Suppressor macrophage (primary cell): ENCODE results near the gene HEG1.

Source experiments
- DNase-seq, 4 experiments: peaks; one replicate each; pipeline ENCODE4 v3.0.0-alpha.2; 2020 to 2022

HEG1 gene

GRCh38 chr3:125010393-125010792 is 45.4 kb downstream of the HEG1 start:
- DNase-seq = no peak

- no peak for DNase-seq
Observed at GRCh38 chr3:125008766-125009165, 47.0 kb downstream of the HEG1 start.

DNA sequence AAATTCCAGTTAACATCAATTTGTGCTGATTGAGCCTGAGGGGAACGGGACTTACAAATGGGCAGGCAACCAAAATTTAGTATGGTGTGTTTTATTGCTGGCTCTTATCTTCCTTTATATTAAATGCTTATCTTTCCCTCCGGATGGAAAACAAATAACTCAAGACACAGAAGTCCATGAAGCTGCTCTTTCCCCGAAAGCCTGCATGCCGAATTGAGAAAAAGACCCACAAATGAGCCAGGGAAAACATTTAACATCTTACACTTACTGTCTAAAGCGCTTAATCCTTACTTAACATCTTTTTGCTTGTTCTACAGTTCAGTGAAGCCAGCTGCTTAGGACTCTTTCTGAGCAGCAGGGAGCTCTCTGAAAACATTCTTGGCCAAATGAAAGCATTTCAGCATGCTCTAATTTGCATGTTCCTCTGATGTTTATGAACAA is 49.5 kb downstream of the HEG1 start:
- DNase-seq = no peak

DNA sequence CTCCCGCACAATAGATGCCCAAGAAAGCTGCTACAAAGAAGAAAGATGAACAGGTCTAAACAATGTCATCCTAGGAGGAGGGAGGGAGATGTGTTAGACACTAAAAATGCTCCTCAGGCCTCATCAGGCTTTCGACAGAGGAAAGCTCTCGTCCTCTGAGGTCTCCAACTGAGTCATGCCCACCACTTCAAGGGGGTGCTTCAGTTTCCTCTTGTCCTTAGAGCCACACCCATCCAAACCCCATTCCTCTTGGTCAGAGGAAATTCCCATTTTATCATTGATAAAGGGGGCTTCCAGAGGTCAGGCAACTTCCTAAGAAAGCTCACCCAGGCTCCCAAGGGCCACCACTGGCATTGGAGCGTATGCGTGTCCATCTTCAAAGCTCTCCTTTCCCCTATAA is 50.1 kb downstream of the HEG1 start:
- no peak for DNase-seq

DNA sequence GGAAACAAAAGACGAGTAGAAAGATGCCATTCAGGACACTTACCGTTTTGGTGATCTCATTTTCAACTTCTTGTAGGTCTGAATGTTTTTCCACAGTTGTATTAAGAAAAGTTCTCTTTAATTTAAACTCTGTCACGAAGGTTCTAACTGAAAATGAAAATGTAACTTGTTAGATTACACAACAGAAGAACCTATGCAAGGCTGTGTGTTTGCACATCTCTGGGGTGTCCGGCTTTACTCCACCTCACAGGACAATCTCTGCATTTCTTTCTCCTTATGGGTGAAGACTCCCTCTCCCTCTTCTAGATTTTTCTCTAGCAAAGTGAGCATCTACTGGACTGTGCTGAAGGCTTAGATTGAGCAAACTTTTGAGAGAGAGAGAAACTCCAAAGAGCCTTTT is 50.6 kb downstream of the HEG1 start:
- DNase-seq = no peak

- DNase-seq = no peak
Observed at GRCh38 chr3:125003859-125004595, 51.8 kb downstream of the HEG1 start.

DNA sequence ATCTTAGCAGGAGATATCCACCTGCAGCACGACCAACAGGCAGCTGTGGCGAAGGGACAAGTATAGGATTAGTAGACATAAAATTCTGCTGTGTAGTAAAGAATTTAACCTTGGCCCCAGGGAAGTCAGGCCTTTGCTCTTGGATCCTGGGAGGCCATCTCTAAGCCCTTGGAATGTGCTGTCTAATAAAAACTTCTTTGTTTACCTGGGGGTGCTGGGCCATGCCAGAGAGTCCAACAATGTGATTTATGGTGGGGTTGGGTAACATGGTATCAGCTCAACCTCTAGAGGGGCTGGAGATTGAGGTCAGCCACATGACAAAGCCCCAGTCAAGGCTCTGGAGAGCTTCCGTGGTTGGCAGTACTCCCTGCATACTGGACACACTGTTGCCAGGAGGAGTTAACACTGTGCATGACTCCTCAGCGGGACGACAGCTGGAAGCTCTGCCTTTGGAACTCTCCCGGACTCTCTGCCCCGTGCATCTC is 52.4 kb downstream of the HEG1 start:
- DNase-seq = no peak

DNA sequence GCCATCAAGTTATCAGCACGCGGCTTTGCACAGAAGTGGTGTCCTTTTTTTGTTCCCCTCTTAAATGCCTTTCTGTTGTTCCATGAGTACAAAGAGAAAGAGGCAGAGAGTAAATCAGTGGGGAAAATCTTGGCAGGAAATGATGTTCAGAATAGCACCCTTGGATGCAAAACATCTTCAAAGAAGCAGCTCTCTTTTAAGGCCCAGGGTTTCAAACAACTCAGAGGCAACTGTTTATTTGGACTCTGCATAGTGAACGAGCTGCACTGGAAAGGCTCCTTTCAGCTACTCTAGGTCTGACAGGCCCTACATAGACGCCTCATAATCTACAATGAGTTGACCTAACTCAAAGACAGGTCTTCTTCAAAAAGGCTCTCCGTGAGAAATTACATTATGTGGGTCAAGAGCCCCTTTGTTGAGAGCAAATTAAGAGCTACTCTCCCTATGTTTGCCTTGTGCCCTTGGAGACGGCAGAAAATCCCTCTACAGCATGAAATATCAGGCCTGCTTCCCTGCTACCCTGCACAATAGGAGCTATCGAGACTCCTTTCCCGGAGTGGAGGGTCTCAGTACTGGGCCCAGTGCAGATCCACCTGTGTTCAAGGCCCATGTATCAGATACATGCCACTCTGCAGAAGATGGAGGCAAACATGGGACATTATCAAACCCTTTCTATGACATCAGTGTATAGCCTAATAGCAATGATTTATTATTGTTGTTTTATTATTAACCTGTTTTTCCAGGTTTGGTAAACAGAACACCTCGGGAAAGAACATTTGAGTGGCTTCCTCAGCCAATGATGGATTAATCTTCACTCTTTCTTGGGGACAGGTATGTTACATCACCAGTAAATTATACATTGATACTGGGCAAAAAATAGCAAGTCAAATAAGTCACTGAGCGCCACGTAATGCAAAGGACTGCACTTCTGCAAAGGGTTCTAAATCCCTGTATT is 53.1 kb downstream of the HEG1 start:
- DNase-seq = no peak

DNA sequence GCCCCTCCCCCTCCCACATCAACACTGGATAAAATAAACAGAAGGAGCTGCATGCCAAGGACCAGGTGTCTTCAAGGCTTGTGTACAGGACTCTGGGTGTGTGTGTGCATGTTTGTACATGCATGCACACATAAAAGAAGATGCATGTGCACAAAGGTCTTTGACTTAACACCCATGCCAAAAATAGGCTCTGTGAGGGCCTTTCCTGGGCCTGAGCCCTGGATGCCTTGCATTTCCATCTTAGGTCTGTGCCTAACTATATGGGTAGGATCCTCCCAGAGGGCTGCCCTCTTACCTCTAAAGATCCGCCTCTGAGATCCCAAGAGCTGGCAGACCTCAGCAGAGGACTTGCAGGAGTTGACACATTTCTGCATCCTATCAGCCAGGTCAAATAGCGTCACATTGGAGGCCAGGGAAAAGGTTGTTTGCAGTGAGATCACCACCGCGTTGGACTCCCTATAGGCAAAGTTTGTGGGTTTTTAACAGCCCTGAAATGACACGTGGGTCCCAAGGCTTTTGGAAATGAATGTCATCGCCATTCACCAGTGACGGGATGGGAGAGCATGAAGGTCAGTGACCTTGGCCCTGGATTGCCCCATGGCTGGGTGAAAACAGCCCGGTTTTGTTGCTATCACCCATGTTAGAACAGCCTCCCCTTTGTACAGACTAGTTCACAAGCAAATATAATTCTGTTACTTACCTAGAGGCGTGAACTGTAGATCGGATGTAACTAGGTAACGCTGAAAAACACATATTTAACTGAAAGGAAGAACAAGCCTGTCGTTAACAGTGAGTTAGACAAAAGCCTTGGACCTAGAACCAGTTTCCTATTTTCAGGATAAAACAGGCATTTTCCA is 54.0 kb downstream of the HEG1 start:
- DNase-seq = no peak

GRCh38 chr3:125000661-125001060 is 55.1 kb downstream of the HEG1 start:
- DNase-seq = no peak

- peak; percentile 2 to 49 (median 33) for DNase-seq
Observed at GRCh38 chr3:124999897-125000435, 55.8 kb downstream of the HEG1 start.

GRCh38 chr3:124999317-124999716 is 56.5 kb downstream of the HEG1 start:
- DNase-seq = no peak

GRCh38 chr3:124998247-124998630 is 57.6 kb downstream of the HEG1 start:
- no peak for DNase-seq

DNA sequence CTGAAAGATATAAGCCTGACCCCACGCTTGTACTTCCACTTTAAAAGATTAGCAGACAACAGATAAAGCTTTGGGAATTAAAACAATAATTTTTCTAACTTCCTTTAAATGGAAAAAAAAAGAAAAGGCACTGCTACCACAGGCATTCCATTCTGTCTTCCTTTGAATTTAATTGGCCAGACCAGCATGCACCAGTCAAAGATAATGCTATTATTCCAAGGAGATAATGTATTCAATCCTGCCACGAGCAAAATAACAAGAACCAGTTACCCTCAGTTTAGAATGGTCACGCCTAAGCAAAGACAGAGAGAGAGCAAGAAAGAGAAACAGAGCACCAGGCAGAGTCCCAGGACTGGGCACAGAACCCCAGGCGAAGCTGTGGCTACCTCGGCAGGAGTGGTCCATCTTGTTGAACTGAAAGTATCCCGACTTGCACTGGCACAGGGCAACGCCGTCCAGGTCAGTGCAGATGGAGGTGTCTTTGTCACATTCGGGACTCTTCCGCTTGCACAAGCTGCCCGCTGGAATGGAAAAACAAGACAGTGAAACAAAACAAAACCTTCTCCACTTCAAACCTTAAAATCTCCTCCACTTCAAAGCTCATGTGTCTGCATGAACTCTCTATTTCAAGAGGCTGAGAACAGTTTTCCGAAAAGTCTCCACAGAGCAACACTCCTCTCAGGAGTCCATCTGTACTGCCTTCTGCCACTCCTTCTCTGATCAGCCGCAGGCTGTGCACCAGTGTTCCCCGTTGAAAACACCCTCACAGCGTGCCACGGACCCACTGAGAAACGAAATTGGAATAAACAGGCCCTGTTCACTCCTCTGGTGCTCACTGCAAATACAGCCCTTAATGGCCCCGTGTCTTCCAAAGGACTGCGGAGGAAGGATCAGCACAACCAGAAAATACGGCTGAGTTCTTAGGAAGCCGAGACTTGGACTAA is 58.2 kb downstream of the HEG1 start:
- DNase-seq = no peak

GRCh38 chr3:124995460-124995994 is 60.3 kb downstream of the HEG1 start:
- peak; percentile 76 to 81 (median 78) for DNase-seq

DNA sequence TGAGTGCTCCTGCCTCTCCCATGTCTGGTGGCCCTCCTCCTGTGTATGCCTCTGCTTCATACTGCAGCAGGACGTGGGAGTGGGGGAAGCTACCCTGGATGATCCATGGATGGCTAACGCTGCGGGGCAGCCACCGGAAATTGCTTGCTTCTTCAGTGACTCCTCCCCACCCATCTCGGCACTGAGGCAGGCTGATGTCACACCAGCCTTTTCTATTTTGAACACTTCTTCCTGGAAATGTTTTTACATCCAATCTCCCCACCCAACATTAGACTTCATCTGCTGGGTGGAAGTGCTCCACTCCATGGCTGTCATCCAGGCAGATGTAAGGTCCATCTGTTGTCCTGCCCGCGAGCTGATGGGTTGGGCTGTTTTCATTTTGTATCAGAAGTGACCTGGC is 62.3 kb downstream of the HEG1 start:
- DNase-seq = no peak

DNA sequence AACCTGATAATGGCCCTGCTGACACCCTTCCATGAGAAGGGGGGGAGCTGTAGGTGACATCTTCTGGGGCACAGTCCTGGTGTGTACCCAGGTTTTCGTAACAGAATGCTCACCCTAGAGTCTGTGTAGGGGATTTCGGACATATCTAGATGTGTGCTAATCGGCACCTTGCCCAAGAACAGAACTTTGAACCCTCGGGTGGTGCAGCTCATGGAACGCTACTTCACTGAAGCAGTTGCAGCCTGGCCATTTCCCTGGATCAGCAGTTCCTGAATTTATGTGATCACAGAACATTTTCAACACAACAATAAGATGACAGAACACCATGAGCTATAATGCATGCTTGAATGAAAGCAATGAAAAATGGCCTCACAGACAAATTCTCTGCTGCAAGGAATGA is 63.8 kb downstream of the HEG1 start:
- no peak for DNase-seq

GRCh38 chr3:124986192-124987143 is 69.3 kb downstream of the HEG1 start:
- peak in 3 of 4 experiments; percentile 21 to 47 (median 36) for DNase-seq

DNA sequence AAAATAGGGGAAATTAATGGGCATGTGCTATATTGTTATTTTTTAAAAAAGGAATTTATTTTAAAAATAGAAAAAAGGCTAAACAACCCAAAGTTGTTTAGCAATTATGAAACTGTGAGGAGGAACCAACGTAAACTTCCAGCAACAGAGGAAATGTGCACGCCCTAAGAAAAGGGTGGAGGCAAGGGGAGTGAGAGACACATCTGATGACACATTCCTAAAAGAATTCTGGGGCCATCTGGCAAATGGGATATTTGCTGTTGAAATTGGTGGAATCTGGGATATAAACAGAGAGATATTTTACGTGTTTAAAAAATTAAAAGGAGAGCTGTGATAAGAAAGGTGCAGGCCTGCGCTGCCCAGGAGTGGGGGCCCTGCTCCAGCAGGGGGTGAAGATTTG is 70.4 kb downstream of the HEG1 start:
- peak; percentile 40 to 80 (median 60) for DNase-seq

GRCh38 chr3:124984754-124985153 is 71.0 kb downstream of the HEG1 start:
- no peak for DNase-seq
